ENCODE results near the gene KRTAP10-6.
"Not testable (repeated sequence)": the region's sequence is repeated elsewhere in the genome, so short reads cannot be mapped to it uniquely, and the experiment has no call there.

Gene KRTAP10-6

GRCh38 chr21:44592446-44593311 is at the start of gene KRTAP10-6:
TSS of gene KRTAP10-6 (minus strand) at chr21:44592505. CDS start at chr21:44592484, 21 bp downstream.
- DNase-seq (ENCODE audit: low read depth): no peak

DNA sequence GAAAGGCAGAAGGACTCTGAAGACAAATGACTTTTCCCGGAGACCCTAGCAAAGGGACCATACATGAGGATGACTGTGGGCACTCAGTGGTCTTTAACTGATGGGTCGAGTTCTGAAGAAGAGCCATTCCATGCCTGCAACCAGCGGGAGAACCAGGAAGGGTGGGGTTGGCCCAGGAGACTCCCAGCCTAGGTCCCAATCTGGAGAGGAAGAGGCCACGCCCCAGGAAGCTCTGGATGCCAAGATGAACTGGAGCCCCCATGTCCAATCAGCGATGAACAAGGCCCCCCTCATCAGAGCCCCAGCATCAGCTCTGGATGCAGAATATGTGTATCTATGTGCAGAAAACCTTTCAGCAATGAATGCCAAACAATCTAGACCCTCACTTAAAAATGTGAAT is 48.5 kb upstream of the KRTAP10-6 start:
- no peak for DNase-seq (ENCODE audit: low read depth)

DNA sequence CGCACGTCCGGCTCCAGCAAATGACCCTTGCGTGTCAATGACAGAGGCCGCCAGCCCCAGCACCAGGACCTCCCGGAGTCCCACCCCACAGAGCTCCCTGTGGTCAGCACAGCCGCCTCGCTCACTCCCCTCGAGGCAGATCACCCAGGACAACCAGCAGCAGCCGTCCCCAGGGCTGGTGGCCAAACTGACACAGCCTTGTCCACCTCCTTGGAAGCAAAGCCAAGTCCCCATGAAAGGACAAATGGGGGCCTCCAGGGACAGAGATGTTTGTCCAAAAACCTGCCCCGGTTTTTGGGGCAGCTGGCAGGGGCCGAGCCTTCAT is 47.0 kb upstream of the KRTAP10-6 start:
- DNase-seq (ENCODE audit: low read depth): no peak

GRCh38 chr21:44638506-44639330 is 46.4 kb upstream of the KRTAP10-6 start:
- DNase-seq (ENCODE audit: low read depth): not testable (repeated sequence)

DNA sequence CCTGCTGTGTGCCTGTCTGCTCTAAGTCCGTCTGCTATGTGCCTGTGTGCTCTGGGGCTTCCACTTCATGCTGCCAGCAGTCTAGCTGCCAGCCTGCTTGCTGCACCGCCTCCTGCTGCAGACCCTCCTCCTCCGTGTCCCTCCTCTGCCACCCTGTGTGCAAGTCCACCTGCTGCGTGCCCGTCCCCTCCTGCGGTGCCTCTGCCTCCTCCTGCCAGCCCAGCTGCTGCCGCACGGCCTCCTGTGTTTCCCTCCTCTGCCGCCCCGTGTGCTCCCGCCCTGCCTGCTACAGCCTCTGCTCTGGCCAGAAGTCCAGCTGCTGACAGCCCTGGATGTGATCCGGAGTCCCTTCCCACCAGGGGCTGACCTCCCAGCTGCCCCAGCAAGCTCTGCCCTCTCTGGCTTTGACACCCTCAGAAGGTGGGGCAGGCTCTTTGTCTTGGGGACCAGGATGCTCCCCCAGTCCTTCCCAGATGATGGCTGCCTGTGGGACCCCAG is 45.6 kb upstream of the KRTAP10-6 start:
- not testable (repeated sequence) for DNase-seq (ENCODE audit: low read depth)

DNA sequence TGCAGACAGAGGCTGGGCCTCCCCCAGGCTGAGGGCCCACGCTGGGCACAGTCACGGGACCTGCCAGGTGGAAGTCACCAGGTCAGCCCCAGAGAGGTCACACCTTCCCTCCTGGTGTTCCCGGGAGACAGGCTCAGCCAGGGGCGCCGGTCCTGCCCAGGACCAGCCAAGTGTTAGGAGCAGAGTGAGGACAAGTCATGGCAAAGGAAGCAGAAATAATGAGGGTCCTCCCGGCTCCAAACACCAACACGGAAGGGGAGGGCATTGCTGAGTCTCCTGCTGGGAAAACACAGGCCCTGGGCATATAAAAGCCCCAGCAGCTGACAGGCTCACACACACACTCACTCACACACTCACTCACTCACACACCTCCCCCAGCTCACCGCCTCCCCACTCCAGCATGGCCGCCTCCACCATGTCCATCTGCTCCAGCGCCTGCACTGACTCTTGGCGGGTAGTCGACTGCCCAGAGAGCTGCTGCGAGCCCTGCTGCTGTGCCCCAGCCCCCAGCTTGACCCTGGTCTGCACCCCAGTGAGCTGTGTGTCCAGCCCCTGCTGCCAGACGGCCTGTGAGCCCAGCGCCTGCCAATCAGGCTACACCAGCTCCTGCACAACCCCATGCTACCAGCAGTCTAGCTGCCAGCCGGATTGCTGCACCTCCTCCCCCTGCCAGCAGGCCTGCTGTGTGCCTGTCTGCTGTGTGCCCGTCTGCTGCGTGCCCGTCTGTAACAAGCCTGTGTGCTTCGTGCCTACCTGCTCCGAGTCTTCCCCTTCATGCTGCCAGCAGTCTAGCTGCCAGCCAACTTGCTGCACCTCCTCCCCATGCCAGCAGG is 44.9 kb upstream of the KRTAP10-6 start, which contains the start of gene KRTAP10-10:
Gene KRTAP10-10, plus strand, starts transcription at position 339 of the 833 bp plus-strand sequence. Its CDS starts 62 bp downstream, at position 401.
- DNase-seq (ENCODE audit: low read depth): no peak

- DNase-seq (ENCODE audit: low read depth): no peak
These were observed 44.1 kb upstream of the KRTAP10-6 start for GRCh38 chr21:44636209-44637017.

GRCh38 chr21:44632067-44632466 is 39.8 kb upstream of the KRTAP10-6 start:
- no peak for DNase-seq (ENCODE audit: low read depth)

DNA sequence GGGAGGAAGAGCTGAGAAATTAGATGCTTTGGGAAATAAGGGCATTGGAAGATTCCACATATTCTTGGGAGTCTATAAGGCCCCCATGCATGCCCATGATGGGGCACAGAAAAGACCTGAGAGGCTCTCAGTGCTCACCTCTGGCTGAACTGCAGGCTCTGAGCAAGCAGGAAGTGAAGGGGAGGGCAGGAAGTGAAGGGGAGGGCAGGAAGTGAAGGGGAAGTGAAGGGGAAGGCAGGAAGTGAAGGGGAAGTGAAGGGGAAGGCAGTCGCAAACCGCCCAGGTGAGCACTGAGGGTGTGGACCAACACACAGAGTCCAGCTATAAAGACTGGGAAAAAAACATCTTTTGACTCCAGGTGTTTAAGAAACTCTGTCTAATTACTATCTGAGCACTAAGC is 38.1 kb upstream of the KRTAP10-6 start:
- no peak for DNase-seq (ENCODE audit: low read depth)

DNA sequence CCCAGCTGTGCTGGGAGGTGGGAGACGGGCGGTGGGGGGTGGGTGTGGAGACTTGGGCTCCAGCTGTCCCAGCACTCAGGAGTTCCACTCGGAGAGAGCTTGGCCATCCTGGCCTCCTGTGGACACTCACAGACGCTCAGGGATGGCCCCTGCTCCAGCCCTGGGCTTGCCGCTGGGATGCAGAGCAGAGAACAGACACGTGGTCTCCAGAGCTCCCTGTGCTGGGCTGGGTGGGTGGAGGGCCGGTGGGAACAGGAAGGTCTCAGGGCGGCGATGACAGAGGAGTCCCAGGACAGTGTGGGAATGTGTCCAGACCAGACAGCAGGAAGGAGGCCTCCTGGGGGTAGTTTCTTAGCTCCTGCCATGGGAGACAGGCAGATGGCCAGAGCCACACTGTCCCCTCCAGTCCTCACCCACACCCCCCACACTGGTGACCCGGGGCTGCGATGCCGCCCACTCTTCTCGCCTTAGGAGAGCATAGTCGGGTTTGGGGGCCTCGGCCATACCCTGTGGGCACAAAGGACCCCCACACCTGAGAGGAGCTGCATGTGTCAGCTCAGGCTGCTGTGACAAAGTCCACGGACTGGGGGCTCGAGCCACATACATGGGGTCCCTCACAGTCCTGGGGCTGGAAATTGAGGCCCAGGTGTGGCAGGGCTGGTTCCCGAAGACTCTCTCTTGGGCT is 36.5 kb upstream of the KRTAP10-6 start:
- DNase-seq (ENCODE audit: low read depth): no peak

- DNase-seq (ENCODE audit: low read depth): not testable (repeated sequence)
These were observed 35.5 kb upstream of the KRTAP10-6 start for GRCh38 chr21:44627831-44628233.

- DNase-seq (ENCODE audit: low read depth): not testable (repeated sequence)
These were observed 35.0 kb upstream of the KRTAP10-6 start for GRCh38 chr21:44627181-44627822.

DNA sequence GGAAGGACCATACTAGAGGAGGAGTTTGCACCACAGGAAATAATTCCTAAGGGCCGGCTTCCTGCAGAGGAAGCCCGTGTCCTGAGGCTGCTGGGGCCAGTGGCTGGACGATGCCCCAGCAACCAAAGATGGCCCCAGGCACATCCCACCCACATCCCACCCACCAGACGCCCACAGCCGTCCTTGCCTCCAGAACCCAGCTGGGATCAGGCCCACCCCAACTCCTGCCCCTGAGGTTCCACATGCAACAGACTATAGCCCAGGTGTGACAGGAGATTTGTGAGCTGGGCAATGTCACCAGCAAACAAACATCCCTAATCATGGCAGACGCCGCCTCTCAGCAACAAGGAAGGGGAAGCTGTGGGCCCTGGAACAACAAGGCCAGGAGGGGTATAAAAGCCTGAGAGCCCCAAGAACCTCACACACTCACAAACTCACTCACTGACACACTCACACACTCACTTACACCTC is 34.4 kb upstream of the KRTAP10-6 start, which contains the start of gene KRTAP10-9:
Gene KRTAP10-9, plus strand, starts transcription at position 421 of the 471 bp plus-strand sequence. CDS start 79 bp downstream, outside the sequence.
- DNase-seq (ENCODE audit: low read depth): no peak

GRCh38 chr21:44626262-44626661 is 34.0 kb upstream of the KRTAP10-6 start:
- peak; percentile 16 for DNase-seq (ENCODE audit: low read depth)

- no peak for DNase-seq (ENCODE audit: low read depth)
These were observed 33.5 kb upstream of the KRTAP10-6 start for GRCh38 chr21:44625756-44626155.

DNA sequence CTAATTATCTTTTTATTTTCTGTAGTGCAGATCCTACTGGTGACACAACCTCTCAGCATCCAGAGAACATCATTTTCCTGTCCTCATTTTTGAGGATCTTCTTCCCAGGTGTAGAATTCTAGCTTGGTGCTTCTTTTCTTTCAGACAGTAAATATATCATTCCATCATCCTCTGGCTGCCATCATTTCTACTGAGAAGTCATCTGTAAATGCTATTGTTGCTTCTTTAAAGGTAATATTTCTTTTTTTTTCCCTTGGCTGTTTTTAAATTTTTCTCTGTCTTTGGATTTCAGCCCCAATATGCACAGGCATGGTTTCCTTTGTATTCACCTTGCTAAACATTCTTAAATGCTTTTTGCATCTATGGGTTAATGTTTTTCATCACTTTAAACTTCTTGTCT is 31.3 kb upstream of the KRTAP10-6 start:
- no peak for DNase-seq (ENCODE audit: low read depth)

DNA sequence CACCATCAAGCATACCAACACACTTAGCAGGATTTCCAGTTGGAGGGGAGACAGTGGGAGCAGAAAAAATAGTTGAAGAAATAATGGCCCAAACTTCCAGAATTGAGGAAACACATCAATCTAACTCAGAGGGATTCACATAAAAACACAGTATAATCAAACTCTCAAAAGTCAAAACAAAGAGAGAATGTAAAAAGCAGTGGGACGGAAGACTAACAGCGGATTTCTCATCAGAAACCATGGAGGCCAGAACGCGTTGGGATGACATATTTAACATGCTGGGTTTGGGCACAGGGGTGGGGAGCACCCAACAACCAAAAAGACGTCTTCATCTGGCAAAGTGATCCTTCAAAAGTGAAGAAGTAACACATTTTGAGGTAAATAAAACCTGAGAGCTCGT is 27.6 kb upstream of the KRTAP10-6 start:
- no peak for DNase-seq (ENCODE audit: low read depth)

GRCh38 chr21:44618909-44619308 is 26.6 kb upstream of the KRTAP10-6 start:
- DNase-seq (ENCODE audit: low read depth): peak; percentile 24

DNA sequence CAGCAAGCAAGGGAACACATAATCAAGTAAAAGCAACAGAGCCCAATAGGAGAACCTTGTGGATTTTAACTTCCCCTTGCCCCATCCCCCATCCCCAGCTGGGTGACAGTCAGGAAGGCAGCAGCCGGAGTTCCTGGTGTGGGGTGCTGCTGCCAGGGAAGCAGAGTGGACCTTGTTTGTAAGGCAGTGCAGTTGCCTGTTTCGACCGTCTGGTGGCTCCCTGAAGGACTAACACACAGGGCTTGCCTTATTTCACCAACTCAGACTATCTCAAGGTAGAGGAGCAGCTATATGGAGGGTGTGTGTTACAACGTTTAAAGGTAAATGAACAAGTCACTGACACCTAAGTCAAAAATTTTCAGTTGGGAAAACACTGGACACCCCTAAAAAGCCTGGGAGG is 26.2 kb upstream of the KRTAP10-6 start:
- DNase-seq (ENCODE audit: low read depth): no peak

DNA sequence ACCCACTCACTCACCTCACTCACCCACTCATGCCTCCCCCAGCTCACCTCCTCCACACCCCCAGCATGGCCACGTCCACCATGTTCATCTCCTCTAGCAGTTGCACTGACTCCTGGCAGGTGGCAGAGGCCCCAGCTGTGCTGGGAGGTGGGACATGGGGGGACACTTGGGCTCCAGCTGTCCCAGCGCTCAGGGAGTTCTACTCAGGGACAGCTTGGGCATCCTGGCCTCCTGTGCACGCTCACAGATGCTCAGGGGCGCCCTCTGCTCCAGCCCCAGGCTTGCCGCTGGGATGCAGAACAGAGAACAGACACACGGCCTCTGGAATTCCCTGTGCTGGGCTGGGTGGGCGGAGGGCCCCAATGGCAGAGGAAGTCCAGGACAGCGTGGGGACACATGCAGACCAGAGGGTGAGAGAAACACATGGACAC is 24.8 kb upstream of the KRTAP10-6 start:
- DNase-seq (ENCODE audit: low read depth): no peak
